ENCODE results near the gene RALGAPA2. TPM values are rescaled to one million over a fixed set of nuclear protein-coding genes. Genes with fewer than 3 reads are reported as not detected.

The RALGAPA2 gene
- total and polyA plus RNA-seq, 2 experiments from 2014 or later, result 13.1 to 43.4 TPM

- TF ChIP-seq REST (IDR thresholded peaks at IDR 0.05; ENCODE audit: unreplicated experiment) (no peak), EZH2 (IDR thresholded peaks at IDR 0.05; ENCODE audit: low read depth, unreplicated experiment) (no peak), ZNF114 (CRISPR knock-in tag; IDR thresholded peaks at IDR 0.05) (no peak), STAT1 (IDR thresholded peaks at IDR 0.05; ENCODE audit: unreplicated experiment) (no peak), NANOG (IDR thresholded peaks at IDR 0.05; ENCODE audit: borderline replicate concordance) (no peak), CREB1 (CRISPR knock-in tag; IDR thresholded peaks at IDR 0.05; ENCODE audit: low read depth) (no peak)
- TF ChIP-seq, protein P1, sequence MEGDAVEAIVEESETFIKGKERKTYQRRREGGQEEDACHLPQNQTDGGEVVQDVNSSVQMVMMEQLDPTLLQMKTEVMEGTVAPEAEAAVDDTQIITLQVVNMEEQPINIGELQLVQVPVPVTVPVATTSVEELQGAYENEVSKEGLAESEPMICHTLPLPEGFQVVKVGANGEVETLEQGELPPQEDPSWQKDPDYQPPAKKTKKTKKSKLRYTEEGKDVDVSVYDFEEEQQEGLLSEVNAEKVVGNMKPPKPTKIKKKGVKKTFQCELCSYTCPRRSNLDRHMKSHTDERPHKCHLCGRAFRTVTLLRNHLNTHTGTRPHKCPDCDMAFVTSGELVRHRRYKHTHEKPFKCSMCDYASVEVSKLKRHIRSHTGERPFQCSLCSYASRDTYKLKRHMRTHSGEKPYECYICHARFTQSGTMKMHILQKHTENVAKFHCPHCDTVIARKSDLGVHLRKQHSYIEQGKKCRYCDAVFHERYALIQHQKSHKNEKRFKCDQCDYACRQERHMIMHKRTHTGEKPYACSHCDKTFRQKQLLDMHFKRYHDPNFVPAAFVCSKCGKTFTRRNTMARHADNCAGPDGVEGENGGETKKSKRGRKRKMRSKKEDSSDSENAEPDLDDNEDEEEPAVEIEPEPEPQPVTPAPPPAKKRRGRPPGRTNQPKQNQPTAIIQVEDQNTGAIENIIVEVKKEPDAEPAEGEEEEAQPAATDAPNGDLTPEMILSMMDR (conservative IDR thresholded peaks at IDR 0.05; ENCODE audit: low read depth in 2 of 2), result no peak
These were observed 1.8 kb downstream of the RALGAPA2 start (continued) for GRCh38 chr20:20710443-20711315.

DNA sequence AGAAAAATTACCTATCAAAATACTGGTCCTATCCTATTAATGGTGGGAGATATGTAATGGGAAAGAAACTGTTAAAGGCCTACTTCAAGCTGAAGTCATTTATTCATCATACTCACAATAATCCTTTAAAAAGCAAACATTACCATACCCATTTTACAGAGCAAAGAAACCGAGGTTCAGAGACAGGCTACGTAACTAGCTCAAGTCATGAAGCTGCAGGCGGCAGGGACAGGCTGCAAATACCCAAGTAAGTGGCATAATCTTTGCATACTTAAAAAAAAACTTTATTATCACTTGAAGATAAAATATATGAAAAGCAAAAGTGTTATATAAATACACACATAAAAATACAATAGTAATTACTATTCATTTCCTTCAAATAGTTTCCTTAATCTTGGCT is 2.6 kb downstream of the RALGAPA2 start:
- no peaks in the 10 kb centered on the region for H3K36me3 ChIP-seq (ENCODE audit: insufficient read depth)
- H3K9me2 ChIP-seq (ENCODE audit: insufficient read depth), result no peaks in the 10 kb centered on the region
- no peaks in the 10 kb centered on the region for H3F3A ChIP-seq (replicated peaks; ENCODE audit: low read depth)
- peaks cover 9% of the 10 kb centered on the region for H3K4me1 ChIP-seq (ENCODE audit: insufficient read depth)
- Mint-ChIP-seq H3K27me3 (ENCODE audit: insufficient read depth, low read depth, poor library complexity) (peaks cover 3% of the 10 kb centered on the region), H3K9me3 (no peaks in the 10 kb centered on the region; the same call in 2 of the 3 replicates), H3K36me3 (ENCODE audit: low read depth) (no peaks in the 10 kb centered on the region), H3K4me1 (peaks cover 17% of the 10 kb centered on the region), H3K4me3 (no peak overlapping the region), H3K27ac (no peak overlapping the region)
- no peak for ATAC-seq
- DNase-seq (ENCODE audit: low spot score), result no peak
- H3K27ac ChIP-seq (ENCODE audit: low read depth), result no peak overlapping the region
- no peak overlapping the region for H3K4me2 ChIP-seq
- no peaks in the 10 kb centered on the region for H3K27me3 ChIP-seq (ENCODE audit: insufficient read depth)
- TF ChIP-seq EZH2phosphoT487 (IDR thresholded peaks at IDR 0.05; ENCODE audit: unreplicated experiment) (no peak), ZNF114 (CRISPR knock-in tag; IDR thresholded peaks at IDR 0.05) (no peak), STAT1 (IDR thresholded peaks at IDR 0.05; ENCODE audit: unreplicated experiment) (no peak), ZNF331 (CRISPR knock-in tag; IDR thresholded peaks at IDR 0.05; ENCODE audit: low read depth) (no peak), JUNB (IDR thresholded peaks at IDR 0.05; ENCODE audit: unreplicated experiment) (no peak), CREB1 (CRISPR knock-in tag; IDR thresholded peaks at IDR 0.05; ENCODE audit: low read depth) (no peak)
- H3K4me3 ChIP-seq, result no peak overlapping the region
- no peak overlapping the region for H2AFZ ChIP-seq
- H4K20me1 ChIP-seq (replicated peaks; ENCODE audit: insufficient read depth), result peaks cover 11% of the 10 kb centered on the region; the same call in 1 of the 2 replicates
- peaks cover 70% of the 10 kb centered on the region for H3K79me2 ChIP-seq (replicated peaks; ENCODE audit: insufficient read depth)
